NT2/D1 (cell line): Measurements from ENCODE around the gene TRIM36.

Source experiments
- SUZ12 ChIP-seq: IDR thresholded peaks from 2 replicates; pipeline ENCODE4 v1.6.1; 2011; ENCODE audit not compliant: insufficient read length, insufficient read depth; ENCODE audit errors: extremely low read depth
- YY1 ChIP-seq: IDR thresholded peaks from 2 replicates; pipeline ENCODE4 v1.6.1; 2011; ENCODE audit not compliant: insufficient read length, insufficient read depth
- ZNF274 ChIP-seq: IDR thresholded peaks from 2 replicates; pipeline ENCODE4 v1.6.1; 2011; ENCODE audit warnings: mild to moderate bottlenecking, low read depth, low read length

DNA sequence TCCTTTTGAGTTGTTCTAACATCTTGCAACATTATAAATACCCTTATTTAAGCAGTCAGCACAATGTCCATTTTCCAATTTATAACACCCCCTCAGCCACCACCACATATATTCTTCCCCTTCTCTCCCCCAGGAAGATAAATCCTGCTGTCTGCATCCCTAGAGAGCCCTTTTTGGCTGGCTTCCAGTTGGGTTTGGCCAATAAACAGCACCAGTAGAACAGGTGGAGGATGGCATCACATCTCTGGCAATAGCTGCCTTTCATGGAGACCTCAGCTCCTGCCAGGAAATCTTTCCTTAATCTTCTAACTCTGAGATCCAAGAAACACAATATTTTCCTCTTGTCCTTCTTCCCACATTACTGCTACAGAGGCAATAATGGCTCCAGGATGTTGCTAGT, 53.7 kb downstream of the TRIM36 start:
- TF ChIP-seq YY1 (no peak), SUZ12 (no peak), ZNF274 (no peak)
